GM21737 (cell line): ENCODE data around the gene ZNF862.

Experiments
- ATAC-seq: cut with Tn5 transposase; IDR thresholded peaks from one replicate; pipeline ENCODE4 v1.9.1; 2021; ENCODE audit warnings: mild to moderate bottlenecking, moderate library complexity; ENCODE audit not compliant: unreplicated experiment

Gene ZNF862

DNA sequence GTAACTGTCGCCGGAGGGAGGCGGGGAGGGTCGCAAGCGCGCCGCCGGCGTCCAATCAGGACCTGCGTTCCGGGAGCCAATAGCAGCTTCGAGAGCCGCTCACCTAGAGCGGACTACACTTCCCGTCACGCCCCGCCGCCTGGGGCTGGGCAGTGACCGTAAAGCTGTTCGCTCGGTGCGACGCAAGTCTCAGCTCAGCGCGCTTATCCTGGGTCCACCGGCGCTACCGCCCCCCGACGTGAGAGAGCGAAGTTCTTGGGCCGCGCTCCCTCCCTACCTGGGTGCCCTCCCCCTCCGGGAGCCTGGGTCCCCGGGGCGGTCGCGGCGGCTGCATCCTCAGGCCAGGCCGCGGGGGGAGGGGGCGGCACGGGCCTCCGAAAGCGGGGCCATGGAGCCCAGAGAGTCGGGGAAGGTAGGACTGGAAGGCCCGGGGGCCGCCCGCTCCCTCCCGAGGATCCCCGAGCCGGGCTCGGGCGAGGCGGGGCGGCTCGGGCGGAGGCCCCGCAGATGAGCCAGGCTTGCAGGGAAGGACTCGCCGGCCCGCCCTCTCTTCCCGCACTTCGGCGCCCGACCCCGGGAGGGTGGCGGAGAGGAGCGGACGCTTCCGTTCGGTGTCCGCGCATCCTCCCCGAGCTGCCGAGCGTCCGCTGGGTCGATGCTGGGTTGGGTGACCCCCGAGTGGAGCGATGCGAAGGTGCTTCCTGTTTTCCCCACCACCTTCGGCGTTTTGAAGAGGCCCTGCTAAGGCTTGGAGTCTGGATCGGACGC lies at the start of gene ZNF862:
TSS of gene ZNF862 (plus strand) at position 152 of the 768 bp plus-strand sequence. CDS start at position 389, 237 bp downstream.
- ATAC-seq: peak; percentile 98

DNA sequence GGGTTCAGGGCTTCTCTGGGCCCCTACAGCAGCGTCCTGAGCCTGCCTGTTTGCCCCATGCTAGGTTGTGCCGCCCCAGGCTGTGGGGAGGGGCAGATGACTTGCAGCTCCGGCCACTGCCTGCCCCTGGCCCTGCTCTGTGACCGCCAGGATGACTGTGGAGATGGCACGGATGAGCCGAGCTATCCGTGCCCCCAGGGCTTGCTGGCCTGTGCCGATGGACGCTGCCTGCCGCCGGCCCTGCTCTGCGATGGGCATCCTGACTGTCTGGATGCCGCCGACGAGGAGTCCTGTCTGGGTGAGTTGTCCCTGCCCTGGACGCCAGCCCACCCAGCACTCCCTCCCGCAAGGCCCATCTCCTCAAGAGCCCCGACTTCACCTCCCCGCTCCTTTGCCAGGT lies 49.1 kb upstream of the ZNF862 start:
- no peak for ATAC-seq

DNA sequence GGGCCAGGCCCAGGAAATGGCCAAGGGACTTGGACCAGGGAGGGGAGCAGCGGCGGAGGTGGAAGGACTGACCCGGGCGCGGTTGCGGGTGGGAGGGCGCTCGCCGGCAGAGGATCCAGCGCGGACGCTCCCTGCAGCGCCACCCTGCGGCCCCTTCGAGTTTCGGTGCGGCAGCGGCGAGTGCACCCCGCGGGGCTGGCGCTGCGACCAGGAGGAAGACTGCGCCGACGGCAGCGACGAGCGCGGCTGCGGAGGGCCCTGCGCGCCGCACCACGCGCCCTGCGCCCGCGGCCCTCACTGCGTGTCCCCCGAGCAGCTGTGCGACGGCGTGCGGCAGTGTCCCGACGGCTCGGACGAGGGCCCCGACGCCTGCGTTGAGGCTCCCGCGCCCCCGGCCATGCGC lies 48.0 kb upstream of the ZNF862 start:
- no peak for ATAC-seq

DNA sequence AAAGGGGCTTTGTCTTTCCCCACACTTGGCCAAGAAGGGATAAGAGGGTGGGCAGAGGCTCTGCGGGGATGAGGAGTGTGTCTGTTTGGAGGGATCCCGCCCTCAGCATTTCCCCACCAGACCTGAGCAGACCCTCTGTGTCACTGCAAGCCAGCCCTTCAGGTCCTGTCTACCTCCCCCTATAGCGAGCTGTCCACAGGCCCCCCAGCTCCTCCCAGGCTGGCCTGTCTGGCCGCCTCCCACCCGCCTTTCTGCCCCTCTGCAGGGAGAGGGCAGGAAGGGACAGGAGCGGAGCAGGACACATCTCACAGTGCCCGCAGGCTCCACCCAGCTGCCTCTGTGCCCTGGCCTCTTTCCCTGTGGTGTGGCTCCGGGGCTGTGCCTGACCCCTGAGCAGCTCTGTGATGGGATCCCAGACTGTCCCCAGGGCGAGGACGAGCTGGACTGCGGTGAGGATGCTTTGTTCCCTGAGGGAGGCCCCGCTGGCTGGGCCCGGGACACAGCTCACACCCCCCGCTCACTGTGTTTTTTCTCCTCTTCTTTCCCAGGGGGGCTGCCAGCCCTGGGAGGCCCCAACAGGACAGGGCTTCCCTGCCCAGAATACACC lies 47.3 kb upstream of the ZNF862 start:
- ATAC-seq: no peak

DNA sequence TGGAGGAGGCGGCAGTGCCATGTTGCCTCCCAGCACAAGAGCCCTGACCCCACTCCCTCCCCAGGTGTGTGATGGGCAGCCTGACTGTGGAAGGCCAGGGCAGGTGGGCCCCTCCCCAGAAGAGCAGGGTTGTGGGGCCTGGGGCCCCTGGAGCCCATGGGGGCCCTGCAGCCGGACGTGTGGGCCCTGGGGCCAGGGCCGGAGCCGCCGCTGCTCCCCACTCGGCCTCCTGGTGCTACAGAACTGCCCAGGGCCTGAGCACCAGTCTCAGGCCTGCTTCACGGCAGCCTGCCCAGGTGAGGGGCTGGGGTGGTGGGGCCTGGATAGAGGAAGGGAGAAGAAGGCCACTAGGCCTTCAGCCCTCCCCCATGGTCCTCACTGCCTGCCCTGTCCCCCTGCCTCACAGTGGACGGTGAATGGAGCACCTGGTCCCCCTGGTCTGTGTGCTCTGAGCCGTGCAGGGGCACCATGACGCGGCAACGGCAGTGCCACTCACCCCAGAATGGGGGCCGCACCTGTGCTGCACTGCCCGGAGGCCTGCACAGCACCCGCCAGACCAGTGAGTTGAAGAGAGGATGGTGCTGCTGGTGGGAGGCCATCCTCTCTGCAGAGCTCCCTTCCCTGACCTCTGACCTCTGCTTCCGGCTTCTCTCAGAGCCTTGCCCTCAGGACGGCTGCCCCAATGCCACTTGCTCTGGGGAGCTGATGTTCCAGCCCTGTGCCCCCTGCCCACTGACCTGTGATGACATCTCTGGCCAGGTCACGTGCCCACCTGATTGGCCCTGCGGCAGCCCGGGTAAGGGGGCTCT lies 46.6 kb upstream of the ZNF862 start:
- ATAC-seq: no peak

DNA sequence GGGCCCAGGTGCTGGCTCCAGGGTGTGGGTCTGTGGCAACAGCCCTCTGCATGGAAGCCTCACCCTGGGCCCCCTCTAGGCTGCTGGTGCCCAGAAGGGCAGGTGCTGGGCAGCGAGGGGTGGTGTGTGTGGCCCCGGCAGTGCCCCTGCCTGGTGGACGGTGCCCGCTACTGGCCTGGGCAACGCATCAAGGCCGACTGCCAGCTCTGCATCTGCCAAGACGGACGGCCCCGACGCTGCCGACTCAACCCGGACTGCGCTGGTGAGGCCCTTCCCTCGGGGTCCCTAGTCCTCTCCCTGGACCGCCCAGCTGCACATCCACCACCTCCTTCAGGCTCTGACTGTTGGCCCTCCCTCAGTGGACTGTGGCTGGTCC lies 46.0 kb upstream of the ZNF862 start:
- no peak for ATAC-seq

DNA sequence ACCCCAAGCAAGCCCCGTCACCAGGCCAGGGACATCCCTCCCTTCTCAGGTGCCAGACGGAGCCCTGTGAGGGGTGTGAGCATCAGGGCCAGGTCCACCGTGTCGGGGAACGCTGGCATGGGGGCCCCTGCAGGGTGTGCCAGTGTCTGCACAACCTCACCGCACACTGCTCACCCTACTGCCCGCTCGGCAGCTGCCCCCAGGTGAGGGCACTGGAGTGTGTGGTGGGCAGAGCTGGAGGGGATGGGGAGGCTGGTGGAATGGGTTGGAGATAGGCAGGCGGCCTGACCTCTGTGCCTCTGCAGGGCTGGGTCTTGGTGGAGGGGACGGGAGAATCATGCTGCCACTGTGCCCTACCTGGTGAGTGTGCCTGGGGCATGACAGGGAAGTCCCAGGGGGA lies 44.9 kb upstream of the ZNF862 start:
- ATAC-seq: no peak

DNA sequence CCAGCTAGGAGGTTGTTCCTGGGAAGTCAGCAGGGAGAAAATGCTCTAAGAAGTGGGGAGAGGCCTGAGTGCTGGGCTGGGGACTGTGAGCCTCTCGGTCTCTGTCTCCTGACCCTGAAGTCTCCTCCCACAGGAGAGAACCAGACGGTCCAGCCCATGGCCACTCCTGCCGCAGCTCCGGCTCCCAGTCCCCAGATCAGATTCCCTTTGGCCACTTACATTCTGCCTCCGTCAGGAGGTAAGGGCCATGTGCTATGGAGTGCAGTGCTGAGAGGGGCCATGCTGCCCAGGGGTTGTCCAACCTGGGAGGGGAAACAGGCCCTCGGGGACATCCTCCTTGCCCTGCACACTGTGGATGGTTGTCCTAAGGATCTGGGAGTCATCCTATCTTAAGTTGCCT lies 43.5 kb upstream of the ZNF862 start:
- ATAC-seq: no peak

DNA sequence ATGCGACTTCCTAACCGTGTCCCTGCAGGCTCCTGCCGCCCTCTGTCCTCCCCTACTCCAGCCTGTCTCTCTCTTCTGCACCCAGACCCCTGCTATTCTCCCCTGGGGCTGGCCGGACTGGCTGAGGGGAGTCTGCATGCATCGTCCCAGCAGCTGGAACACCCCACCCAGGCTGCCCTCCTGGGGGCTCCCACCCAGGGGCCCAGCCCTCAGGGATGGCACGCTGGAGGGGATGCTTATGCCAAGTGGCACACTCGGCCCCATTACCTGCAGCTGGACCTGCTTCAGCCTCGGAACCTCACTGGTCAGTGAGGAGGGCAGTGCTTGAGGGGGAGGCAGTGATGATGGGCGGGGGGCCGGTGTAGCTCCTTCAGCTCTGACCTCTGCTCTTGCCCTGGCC lies 43.0 kb upstream of the ZNF862 start:
- ATAC-seq: no peak

DNA sequence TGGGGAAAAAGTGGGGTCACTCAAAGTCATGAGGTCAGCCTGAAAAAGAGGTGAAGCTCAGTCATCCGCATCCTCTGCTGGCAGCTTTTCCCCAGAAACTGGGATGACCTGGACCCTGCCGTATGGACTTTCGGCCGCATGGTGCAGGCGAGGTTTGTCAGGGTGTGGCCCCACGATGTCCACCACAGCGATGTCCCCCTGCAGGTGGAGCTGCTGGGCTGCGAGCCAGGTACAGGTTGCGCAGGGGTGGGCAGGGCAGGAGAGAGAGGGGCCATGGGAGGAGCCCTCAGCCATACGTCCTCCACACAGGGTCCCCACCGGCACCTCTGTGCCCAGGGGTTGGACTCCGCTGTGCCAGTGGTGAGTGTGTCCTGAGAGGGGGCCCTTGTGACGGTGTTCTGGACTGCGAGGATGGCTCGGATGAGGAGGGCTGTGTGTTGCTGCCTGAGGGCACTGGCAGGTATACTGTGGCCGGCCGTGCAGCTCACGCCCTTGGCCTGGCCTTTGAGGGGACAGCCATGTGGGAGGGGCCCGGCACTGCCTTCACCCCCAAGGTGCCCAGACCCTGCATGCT lies 41.8 kb upstream of the ZNF862 start:
- ATAC-seq: no peak

DNA sequence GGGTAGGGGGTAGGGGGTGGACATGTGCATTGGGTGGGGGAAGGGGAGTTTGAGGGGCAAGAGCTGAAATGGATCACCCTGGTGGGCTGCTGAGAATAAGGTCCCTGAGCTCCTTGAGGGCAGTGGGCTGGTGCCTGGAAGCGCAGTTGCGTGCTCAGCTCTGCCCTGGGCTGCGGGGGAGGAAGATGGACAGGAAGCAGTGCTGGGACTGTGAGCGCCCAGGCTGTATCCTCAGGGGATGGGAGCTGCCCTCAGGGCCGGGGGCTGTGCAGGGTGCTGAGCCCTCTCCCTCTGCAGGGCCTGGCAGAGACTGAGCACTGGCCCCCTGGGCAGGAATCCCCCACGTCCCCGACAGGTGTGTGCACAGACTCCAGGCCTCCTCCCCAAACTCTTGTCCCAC lies 40.4 kb upstream of the ZNF862 start:
- no peak for ATAC-seq

DNA sequence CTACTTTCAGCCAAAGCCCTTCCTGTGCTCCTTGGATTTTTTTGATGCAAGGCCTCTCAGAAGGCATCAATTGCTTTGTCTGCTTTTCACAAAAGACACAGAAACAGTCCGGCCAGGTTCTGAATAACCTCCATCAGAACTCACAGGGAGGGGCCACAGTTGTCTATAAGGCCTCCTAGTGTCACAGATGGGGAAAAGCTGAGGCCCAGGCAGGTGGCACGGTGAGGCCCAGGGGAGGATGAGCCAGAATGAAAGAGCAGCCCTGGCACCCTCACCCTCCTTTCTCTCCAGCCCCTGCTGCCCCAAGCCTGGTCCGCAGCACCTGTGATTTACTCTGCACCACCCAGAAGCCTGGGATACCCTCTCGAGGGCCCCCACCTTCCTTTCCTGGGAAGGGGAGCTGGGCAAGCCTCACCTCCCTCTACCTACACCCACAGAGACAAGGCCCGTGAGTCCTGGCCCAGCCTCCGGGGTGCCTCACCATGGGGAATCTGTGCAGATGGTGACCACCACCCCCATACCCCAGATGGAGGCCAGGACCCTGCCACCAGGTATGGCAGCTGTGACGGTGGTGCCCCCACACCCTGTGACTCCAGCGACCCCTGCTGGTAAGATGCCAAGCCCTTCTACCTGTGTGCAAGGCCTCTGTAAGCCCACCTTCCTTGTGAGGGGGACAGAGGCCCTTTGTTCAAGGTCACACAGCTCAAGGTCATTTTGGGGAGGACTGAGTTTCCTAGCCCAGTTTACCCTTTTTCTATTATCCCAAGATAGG lies 38.6 kb upstream of the ZNF862 start:
- no peak for ATAC-seq

DNA sequence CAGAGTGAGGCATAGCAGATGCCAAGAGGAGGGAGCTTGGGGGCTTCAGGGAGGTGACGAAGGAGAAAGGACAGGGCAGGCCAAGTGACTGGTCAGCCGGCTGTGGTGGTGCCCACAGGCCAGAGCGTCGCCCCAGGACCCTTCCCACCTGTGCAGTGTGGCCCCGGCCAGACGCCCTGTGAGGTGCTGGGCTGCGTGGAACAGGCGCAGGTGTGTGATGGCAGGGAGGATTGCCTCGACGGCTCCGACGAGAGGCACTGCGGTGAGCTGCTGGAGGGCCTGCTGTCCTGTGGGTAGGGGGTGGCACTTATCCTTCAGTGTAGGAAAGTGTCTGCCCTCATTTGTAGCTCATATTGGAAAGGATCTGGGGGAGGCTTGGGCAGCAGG lies 38.0 kb upstream of the ZNF862 start:
- ATAC-seq: no peak

DNA sequence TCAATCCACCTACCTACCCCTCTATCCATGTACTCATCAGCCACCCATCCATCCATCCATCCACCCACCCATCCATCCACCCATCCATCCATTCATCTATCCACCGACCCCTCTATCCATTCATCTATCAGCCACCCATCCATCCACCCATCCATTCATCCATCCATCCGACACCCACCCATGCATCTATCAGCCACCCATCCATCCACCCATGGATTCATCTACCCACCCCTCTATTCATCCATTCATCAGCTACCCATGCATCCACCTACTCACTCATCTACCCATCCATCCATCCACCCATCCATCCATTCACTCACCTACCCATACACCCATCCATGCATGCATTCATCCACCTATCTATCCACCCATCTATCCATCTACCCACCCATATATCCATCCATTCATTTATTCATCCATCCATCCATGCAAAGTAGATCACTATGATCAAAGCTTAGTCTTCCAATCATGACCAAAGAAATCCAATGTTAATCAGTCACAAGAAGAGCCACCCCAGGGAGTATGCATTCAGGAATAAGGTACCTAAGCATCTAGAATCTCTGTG lies 37.1 kb upstream of the ZNF862 start:
- no peak for ATAC-seq

DNA sequence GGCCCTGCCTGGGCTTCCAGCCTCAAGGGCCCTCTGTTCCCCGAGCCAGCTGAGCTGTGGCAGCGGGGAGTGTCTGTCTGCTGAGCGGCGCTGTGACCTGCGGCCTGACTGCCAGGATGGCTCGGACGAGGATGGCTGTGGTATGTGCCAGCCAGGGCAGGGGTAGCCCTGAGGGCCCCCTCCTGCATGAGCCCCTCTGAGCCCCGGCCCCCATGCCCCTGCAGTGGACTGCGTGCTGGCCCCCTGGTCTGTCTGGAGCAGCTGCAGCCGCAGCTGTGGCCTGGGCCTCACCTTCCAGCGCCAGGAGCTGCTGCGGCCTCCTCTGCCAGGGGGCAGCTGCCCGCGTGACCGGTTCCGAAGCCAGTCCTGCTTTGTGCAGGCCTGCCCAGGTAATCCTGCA lies 36.4 kb upstream of the ZNF862 start:
- no peak for ATAC-seq

DNA sequence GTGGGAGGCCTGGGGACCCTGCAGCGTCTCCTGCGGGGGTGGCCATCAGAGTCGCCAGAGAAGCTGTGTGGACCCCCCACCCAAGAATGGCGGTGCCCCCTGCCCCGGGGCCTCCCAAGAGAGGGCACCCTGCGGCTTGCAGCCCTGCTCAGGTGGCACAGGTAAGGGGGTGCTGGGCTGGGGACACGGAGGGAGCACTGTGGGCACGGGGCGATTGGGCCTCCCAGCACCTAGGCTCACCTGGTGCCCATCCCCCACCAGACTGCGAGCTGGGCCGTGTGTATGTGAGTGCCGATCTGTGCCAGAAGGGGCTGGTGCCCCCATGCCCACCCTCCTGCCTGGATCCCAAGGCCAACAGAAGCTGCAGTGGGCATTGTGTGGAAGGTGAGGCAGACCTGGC lies 35.2 kb upstream of the ZNF862 start:
- no peak for ATAC-seq

DNA sequence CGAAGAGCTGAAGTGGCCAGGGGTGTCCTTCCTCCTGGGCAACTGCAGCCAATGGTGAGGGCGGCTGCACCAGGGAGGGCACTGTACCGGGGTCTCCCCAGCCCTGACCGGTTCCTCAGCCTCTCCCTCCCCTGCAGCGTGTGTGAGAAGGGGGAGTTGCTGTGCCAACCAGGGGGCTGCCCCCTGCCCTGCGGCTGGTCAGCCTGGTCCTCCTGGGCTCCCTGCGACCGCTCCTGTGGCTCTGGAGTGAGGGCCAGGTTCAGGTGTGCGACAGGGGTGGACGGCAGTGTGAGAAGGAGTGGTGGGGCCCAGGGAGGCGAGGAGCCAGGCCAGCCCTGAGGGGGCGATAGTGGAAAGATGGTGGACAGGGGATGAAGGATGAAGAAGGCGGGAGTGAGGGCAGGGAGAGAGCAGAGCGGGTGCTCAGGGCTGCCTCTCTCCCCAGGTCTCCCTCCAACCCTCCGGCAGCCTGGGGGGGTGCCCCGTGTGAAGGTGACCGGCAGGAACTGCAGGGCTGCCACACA lies 34.6 kb upstream of the ZNF862 start:
- no peak for ATAC-seq

DNA sequence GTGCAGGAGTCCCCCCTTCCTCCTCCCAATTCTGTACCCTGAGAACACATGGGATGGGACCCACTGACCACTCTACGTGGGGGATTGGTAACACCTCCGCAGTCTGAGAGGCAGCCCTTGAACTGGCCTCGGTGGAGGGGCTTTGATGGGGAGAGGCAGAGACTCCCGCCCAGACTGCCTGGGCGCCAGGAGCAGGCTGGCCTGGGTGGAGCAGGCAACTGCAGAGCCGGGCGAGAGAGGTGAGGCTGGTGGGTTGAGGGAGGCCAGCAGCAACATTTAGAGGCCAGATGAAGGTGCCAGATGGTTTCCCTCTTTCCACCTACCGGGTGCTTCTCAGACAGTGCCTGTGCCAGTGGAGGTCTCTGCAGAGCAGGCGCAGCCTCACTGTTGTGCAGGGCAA lies 34.1 kb upstream of the ZNF862 start:
- no peak for ATAC-seq

DNA sequence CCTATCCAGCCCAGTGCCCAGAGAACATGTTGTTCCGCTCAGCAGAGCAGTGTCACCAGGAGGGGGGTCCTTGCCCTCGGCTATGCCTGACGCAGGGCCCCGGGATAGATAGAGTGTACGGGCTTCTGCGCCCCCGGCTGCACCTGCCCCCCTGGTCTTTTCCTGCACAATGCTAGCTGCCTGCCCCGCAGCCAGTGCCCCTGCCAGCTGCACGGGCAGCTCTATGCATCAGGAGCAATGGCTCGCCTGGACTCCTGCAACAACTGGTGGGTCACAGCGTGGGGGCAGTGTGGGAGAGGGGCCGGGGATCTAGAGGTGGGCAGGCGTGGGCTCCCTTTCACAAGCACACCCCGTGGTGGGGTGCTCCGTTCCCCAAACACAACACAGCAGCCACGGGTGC lies 31.4 kb upstream of the ZNF862 start:
- no peak for ATAC-seq

DNA sequence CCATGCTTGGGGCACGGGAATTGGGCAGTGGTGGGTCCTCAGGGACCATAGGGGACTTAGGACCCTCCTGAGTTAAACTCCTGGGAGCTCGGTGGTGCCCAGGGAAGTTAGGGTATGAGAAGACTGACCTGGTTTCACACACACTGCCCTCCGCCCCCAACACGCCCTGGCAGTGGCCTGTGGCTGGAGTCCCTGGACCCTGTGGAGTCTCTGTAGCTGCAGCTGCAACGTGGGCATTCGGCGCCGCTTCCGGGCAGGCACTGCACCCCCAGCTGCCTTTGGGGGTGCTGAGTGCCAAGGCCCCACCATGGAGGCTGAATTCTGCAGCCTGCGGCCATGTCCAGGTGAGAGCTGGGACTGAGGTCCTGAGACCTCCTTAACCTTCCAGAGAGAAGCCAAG lies 29.9 kb upstream of the ZNF862 start:
- no peak for ATAC-seq
